Measurements from ENCODE around the gene CD72.

- TF ChIP-seq REST (IDR thresholded peaks at IDR 0.05; ENCODE audit: low read depth), result no peak
- TF ChIP-seq YY1 (IDR thresholded peaks at IDR 0.05; ENCODE audit: low read depth), result no peak
- 0 out of 2 replicates have a peak, but pooled peaks have one; percentile 23 for TF ChIP-seq EP300 (IDR thresholded peaks at IDR 0.05; ENCODE audit: borderline replicate concordance)
- TF ChIP-seq CEBPB (IDR thresholded peaks at IDR 0.05), result no peak
- TF ChIP-seq NFIC (IDR thresholded peaks at IDR 0.05), result no peak
- peak; percentile 66 for TF ChIP-seq RAD21 (IDR thresholded peaks at IDR 0.05; ENCODE audit: low read depth)
- peak; percentile 49; the same call in 1 of the 2 replicates for TF ChIP-seq USF1 (IDR thresholded peaks at IDR 0.05)
- peak; percentile 98 for TF ChIP-seq MAX (IDR thresholded peaks at IDR 0.05)
- TF ChIP-seq CREB1 (IDR thresholded peaks at IDR 0.05; ENCODE audit: low read depth), result no peak
- TF ChIP-seq TCF12 (IDR thresholded peaks at IDR 0.05; ENCODE audit: low read depth), result peak; percentile 74
- 0 out of 2 replicates have a peak, but pooled peaks have one; percentile 28 for TF ChIP-seq TEAD4 (IDR thresholded peaks at IDR 0.05)
Measured at GRCh38 chr9:35603986-35604577, 14.1 kb downstream of the CD72 start.
